C4-2B (cell line): ENCODE data around the gene CCDC167.

Source experiments
- H3K27ac ChIP-seq: fragments of 450-650 bp; 2 replicates; pipeline ENCODE4 v1.5.1; 2017
- CTCF ChIP-seq: fragments of 450-650 bp; conservative IDR thresholded peaks from 2 replicates; pipeline ENCODE4 v1.5.1; 2017; ENCODE audit warnings: mild to moderate bottlenecking
- ZFX ChIP-seq: fragments of 450-650 bp; IDR thresholded peaks from 2 replicates; pipeline ENCODE4 v1.6.1; 2017

Gene CCDC167

GRCh38 chr6:37536491-37537190 lies 36.9 kb upstream of the CCDC167 start:
- H3K27ac ChIP-seq = no peak overlapping the region
- TF ChIP-seq ZFX = no peak
- no peak for TF ChIP-seq CTCF

- H3K27ac ChIP-seq = no peak overlapping the region
- TF ChIP-seq CTCF = no peak; the same call in none of the 2 replicates
- TF ChIP-seq ZFX = no peak
These were observed 36.2 kb upstream of the CCDC167 start for GRCh38 chr6:37535759-37536490.

GRCh38 chr6:37535428-37535758 lies 35.7 kb upstream of the CCDC167 start:
- no peak overlapping the region for H3K27ac ChIP-seq
- TF ChIP-seq CTCF = no peak
- TF ChIP-seq ZFX = no peak

GRCh38 chr6:37534893-37535292 lies 35.2 kb upstream of the CCDC167 start:
- no peak overlapping the region for H3K27ac ChIP-seq
- no peak for TF ChIP-seq CTCF

- TF ChIP-seq ZFX (no peak), CTCF (no peak)
- H3K27ac ChIP-seq = no peak overlapping the region
These were observed 32.4 kb upstream of the CCDC167 start for GRCh38 chr6:37532122-37532521.

- no peak overlapping the region for H3K27ac ChIP-seq
- no peak for TF ChIP-seq CTCF
- no peak for TF ChIP-seq ZFX
These were observed 31.8 kb upstream of the CCDC167 start for GRCh38 chr6:37531437-37532036.

GRCh38 chr6:37531026-37531425 lies 31.3 kb upstream of the CCDC167 start:
- TF ChIP-seq CTCF = no peak
- no peak for TF ChIP-seq ZFX
- no peak overlapping the region for H3K27ac ChIP-seq
